HG03280 (cell line): ENCODE data around the gene KRCC1.
"Not testable (repeated sequence)": the region's sequence is repeated elsewhere in the genome, so short reads cannot be mapped to it uniquely, and the experiment has no call there.

Experiments used
- ATAC-seq: cut with Tn5 transposase; IDR thresholded peaks from one replicate; pipeline ENCODE4 v1.9.1; 2021; ENCODE audit warnings: mild to moderate bottlenecking, moderate library complexity; ENCODE audit not compliant: unreplicated experiment

The KRCC1 gene

GRCh38 chr2:88048541-88048940, 7.0 kb downstream of the KRCC1 start:
- ATAC-seq, result no peak

- not testable (repeated sequence) for ATAC-seq
Observed at GRCh38 chr2:88045561-88045960, 10.0 kb downstream of the KRCC1 start.

- no peak for ATAC-seq
Observed at GRCh38 chr2:88042476-88042875, 13.1 kb downstream of the KRCC1 start.

GRCh38 chr2:88038263-88039105, 17.1 kb downstream of the KRCC1 start:
- ATAC-seq, result no peak

GRCh38 chr2:88036606-88037005, 19.0 kb downstream of the KRCC1 start:
- ATAC-seq, result no peak

GRCh38 chr2:88036182-88036581, 19.4 kb downstream of the KRCC1 start:
- no peak for ATAC-seq

GRCh38 chr2:88032070-88032702, 23.4 kb downstream of the KRCC1 start:
- ATAC-seq, result no peak

GRCh38 chr2:88028931-88029330, 26.7 kb downstream of the KRCC1 start:
- no peak for ATAC-seq

- peak; percentile 61 for ATAC-seq
Observed at GRCh38 chr2:88027697-88028389, 27.7 kb downstream of the KRCC1 start.

- ATAC-seq, result no peak
Observed at GRCh38 chr2:88024509-88024908, 31.1 kb downstream of the KRCC1 start.

- ATAC-seq, result no peak
Observed at GRCh38 chr2:88022669-88022921, 33.0 kb downstream of the KRCC1 start.

- no peak for ATAC-seq
Observed at GRCh38 chr2:88019985-88020384, 35.6 kb downstream of the KRCC1 start.

GRCh38 chr2:88018909-88019308, 36.7 kb downstream of the KRCC1 start:
- no peak for ATAC-seq

- ATAC-seq, result not testable (repeated sequence)
Observed at GRCh38 chr2:88018077-88018805, 37.3 kb downstream of the KRCC1 start.

- ATAC-seq, result not testable (repeated sequence)
Observed at GRCh38 chr2:88017780-88018038, 37.9 kb downstream of the KRCC1 start.

- peak; percentile 51 for ATAC-seq
Observed at GRCh38 chr2:88016960-88017779, 38.4 kb downstream of the KRCC1 start.

GRCh38 chr2:88016086-88016959, 39.3 kb downstream of the KRCC1 start, which contains the start of gene RNU2-63P:
Gene RNU2-63P, minus strand, starts transcription at chr2:88016547.
- peak; percentile 77 for ATAC-seq

- no peak for ATAC-seq
Observed at GRCh38 chr2:88011011-88011410, 44.6 kb downstream of the KRCC1 start.

GRCh38 chr2:88010136-88010535, 45.4 kb downstream of the KRCC1 start:
- ATAC-seq, result no peak
